ENCODE measurements around the gene ZNF839. TPM values are rescaled to one million over a fixed set of nuclear protein-coding genes. Genes with fewer than 3 reads are reported as not detected.

ZNF839 gene
- total RNA-seq, 1 experiment from 2014 or later, result 21.7 TPM

GRCh38 chr14:102371361-102371760 is 51.8 kb downstream of the ZNF839 start:
- H3K27ac Mint-ChIP-seq (ENCODE audit: unreplicated experiment), result no peak overlapping the region
- intact Hi-C loops (cut with micrococcal nuclease; ENCODE audit: unreplicated experiment), result no loop called here
- H3K4me1 Mint-ChIP-seq (ENCODE audit: low read depth, unreplicated experiment), result no peaks in the 10 kb centered on the region
- no peaks in the 10 kb centered on the region for H3K36me3 Mint-ChIP-seq (ENCODE audit: insufficient read depth, unreplicated experiment)
- no peaks in the 10 kb centered on the region for H3K9me3 Mint-ChIP-seq (ENCODE audit: low read depth, unreplicated experiment)
- BruUV-seq (replicated peaks), result no TSS peak
- H3K27me3 Mint-ChIP-seq (ENCODE audit: unreplicated experiment), result no peaks in the 10 kb centered on the region
- DNase-seq, result no peak
- CTCF ChIA-PET, result no interaction called here
- H3K4me3 Mint-ChIP-seq (ENCODE audit: low read depth, unreplicated experiment), result no peak overlapping the region
- no peak for TF ChIP-seq CTCF (IDR thresholded peaks at IDR 0.05; ENCODE audit: unreplicated experiment)

- Mint-ChIP-seq H3K4me3 (ENCODE audit: low read depth, unreplicated experiment) (no peak overlapping the region), H3K4me1 (ENCODE audit: low read depth, unreplicated experiment) (no peaks in the 10 kb centered on the region), H3K36me3 (ENCODE audit: insufficient read depth, unreplicated experiment) (no peaks in the 10 kb centered on the region), H3K27me3 (ENCODE audit: unreplicated experiment) (no peaks in the 10 kb centered on the region), H3K9me3 (ENCODE audit: low read depth, unreplicated experiment) (no peaks in the 10 kb centered on the region), H3K27ac (ENCODE audit: unreplicated experiment) (no peak overlapping the region)
- CTCF ChIA-PET, result no interaction called here
- TF ChIP-seq CTCF (IDR thresholded peaks at IDR 0.05; ENCODE audit: unreplicated experiment), result no peak
- no peak for DNase-seq
- intact Hi-C loops (cut with micrococcal nuclease; ENCODE audit: unreplicated experiment), result no loop called here
- no TSS peak for BruUV-seq (replicated peaks)
Measured at GRCh38 chr14:102373110-102373509, 53.6 kb downstream of the ZNF839 start.

- TF ChIP-seq CTCF (IDR thresholded peaks at IDR 0.05; ENCODE audit: unreplicated experiment), result no peak
- H3K4me3 Mint-ChIP-seq (ENCODE audit: low read depth, unreplicated experiment), result no peak overlapping the region
- intact Hi-C loops (cut with micrococcal nuclease; ENCODE audit: unreplicated experiment), result no loop called here
- no peak overlapping the region for H3K27ac Mint-ChIP-seq (ENCODE audit: unreplicated experiment)
- no peaks in the 10 kb centered on the region for H3K9me3 Mint-ChIP-seq (ENCODE audit: low read depth, unreplicated experiment)
- no peaks in the 10 kb centered on the region for H3K4me1 Mint-ChIP-seq (ENCODE audit: low read depth, unreplicated experiment)
- CTCF ChIA-PET, result no interaction called here
- H3K27me3 Mint-ChIP-seq (ENCODE audit: unreplicated experiment), result no peaks in the 10 kb centered on the region
- no peaks in the 10 kb centered on the region for H3K36me3 Mint-ChIP-seq (ENCODE audit: insufficient read depth, unreplicated experiment)
- BruUV-seq (replicated peaks), result no TSS peak
- DNase-seq, result no peak
Measured at GRCh38 chr14:102374264-102374663, 54.7 kb downstream of the ZNF839 start.

GRCh38 chr14:102375119-102375518 is 55.6 kb downstream of the ZNF839 start:
- no peaks in the 10 kb centered on the region for H3K4me1 Mint-ChIP-seq (ENCODE audit: low read depth, unreplicated experiment)
- BruUV-seq (replicated peaks), result no TSS peak
- no peaks in the 10 kb centered on the region for H3K27me3 Mint-ChIP-seq (ENCODE audit: unreplicated experiment)
- no peaks in the 10 kb centered on the region for H3K9me3 Mint-ChIP-seq (ENCODE audit: low read depth, unreplicated experiment)
- CTCF ChIA-PET, result no interaction called here
- no peaks in the 10 kb centered on the region for H3K36me3 Mint-ChIP-seq (ENCODE audit: insufficient read depth, unreplicated experiment)
- H3K27ac Mint-ChIP-seq (ENCODE audit: unreplicated experiment), result no peak overlapping the region
- no peak for TF ChIP-seq CTCF (IDR thresholded peaks at IDR 0.05; ENCODE audit: unreplicated experiment)
- no peak overlapping the region for H3K4me3 Mint-ChIP-seq (ENCODE audit: low read depth, unreplicated experiment)
- DNase-seq, result no peak
- intact Hi-C loops (cut with micrococcal nuclease; ENCODE audit: unreplicated experiment), result no loop called here
